Omental fat pad (tissue), 4 donors: ENCODE results near the gene ETV6. TPM values are rescaled to one million over a fixed set of nuclear protein-coding genes. Genes with fewer than 3 reads are reported as not detected.

Source experiments
- ATAC-seq: fragments of 150-250 bp; one replicate; pipeline ENCODE4 v1.9.1; 2016; ENCODE audit warnings: mild to moderate bottlenecking, moderate library complexity; ENCODE audit not compliant: low FRiP score
- DNase-seq: peaks from one replicate; pipeline ENCODE4 v3.0.0-alpha.2; 2019; ENCODE audit warnings: low spot score
- total RNA-seq, 4 donors: library from RNA; depleted of rRNA; stranded (reverse); fragments of >200 nt; gene quantifications; one replicate each; pipeline ENCODE4 v1.1.0, GENCODE V29; 2016
- TF ChIP-seq, protein P1 (sequence below), 3 donors: fragments of 450-650 bp; IDR thresholded peaks; one replicate each; pipeline ENCODE4 v1.5.1; 2016 to 2017; ENCODE audit warnings: antibody characterized with exemption in 3 of 3, mild to moderate bottlenecking in 3 of 3, moderate library complexity in 2 of 3

Gene ETV6
- total RNA-seq, 4 donors from 2014 or later, result 9.3 to 28.2 (median 17.6) TPM

DNA sequence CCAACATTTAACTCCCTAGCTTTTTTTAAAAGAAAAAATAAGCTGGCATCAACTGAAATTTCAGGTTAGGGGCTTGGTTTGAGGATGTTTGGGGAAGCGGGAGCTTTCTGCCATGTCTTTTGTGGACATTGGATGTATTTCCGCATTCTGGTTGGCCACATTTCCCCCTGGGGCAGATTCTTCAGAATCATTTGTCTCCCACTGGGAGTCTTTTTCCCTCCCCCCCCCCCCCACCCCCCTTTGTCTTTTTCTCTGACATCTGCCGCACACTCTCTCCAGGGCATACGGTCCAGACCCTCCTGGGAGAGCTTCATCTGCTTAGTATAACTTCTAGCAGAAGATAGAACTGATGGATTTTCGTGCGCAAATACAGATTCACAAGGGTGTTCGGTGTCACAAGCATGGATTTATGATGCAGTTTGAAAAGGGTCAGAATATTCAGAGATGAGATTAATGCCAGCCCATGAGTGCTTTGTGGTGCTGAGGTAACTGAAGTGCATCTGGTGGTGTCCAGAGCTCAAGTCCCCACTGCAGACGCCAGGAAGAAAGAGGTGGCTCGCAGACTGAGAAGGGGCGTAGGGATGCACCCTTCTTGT is 40.2 kb downstream of the ETV6 start:
- TF ChIP-seq, protein P1, sequence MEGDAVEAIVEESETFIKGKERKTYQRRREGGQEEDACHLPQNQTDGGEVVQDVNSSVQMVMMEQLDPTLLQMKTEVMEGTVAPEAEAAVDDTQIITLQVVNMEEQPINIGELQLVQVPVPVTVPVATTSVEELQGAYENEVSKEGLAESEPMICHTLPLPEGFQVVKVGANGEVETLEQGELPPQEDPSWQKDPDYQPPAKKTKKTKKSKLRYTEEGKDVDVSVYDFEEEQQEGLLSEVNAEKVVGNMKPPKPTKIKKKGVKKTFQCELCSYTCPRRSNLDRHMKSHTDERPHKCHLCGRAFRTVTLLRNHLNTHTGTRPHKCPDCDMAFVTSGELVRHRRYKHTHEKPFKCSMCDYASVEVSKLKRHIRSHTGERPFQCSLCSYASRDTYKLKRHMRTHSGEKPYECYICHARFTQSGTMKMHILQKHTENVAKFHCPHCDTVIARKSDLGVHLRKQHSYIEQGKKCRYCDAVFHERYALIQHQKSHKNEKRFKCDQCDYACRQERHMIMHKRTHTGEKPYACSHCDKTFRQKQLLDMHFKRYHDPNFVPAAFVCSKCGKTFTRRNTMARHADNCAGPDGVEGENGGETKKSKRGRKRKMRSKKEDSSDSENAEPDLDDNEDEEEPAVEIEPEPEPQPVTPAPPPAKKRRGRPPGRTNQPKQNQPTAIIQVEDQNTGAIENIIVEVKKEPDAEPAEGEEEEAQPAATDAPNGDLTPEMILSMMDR (IDR thresholded peaks at IDR 0.05), result no peak
- no peak for DNase-seq
- no peak for ATAC-seq

DNA sequence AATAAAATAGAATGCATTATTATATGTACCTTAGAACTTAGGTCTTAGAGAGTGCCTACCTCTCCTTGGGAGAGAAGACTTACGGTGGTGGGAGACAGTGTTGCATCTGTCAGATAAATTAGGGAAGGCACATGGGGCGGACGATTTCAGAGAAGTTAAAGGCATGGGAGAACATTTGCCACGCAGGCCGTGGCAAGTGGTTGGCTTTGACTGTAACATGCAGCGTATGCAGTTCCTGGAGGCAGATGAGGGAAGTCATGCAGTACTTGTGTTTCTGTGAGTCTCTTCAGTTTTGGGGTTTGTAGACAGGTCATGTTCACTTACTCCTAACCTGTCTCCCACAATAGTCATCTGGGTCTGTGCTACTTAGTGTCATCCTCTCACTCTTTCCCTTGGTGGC is 43.6 kb downstream of the ETV6 start:
- DNase-seq (no peak), ATAC-seq (no peak)
- TF ChIP-seq, protein P1 (IDR thresholded peaks at IDR 0.05), result no peak

DNA sequence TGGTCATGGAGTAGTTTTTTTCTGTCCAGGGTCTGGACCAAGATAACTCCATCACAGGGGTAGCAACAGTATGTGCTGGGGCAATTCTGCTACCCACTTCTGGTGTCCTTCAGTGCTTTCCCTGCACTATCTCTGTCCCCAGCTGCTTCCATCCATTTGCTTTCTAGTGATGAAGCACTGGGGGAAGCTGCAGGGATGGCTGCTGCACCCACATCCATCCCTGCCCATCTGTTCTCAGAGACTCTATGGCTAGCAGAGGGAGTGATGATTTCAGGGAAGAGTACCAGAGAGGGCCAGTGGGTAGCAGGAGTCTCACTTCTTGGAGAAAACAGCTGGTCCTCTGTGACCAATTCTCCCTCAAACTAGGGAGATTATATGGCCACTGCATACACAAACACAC is 44.1 kb downstream of the ETV6 start:
- ATAC-seq (no peak), DNase-seq (no peak)
- TF ChIP-seq, protein P1 (IDR thresholded peaks at IDR 0.05), result no peak

DNA sequence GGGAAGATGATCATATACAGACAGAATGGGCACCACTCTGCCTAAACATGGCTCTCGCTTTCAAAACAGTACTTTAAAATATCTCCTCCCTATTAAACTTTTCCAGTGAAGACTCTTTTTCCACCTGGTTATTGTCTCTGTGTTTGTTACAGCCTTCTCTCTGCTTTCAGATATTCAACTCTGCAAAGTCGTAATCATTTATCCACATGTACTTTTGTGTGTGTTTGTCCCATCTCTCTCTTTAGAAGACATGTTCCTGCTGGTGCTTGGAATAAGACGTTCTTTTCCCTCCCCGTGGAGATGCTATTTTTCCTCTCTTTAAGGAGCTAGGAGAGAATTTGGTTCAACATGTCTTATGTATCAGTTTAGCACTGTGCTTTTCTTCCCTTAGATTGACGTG is 45.1 kb downstream of the ETV6 start:
- DNase-seq (no peak), ATAC-seq (no peak)
- TF ChIP-seq, protein P1 (IDR thresholded peaks at IDR 0.05), result no peak

DNA sequence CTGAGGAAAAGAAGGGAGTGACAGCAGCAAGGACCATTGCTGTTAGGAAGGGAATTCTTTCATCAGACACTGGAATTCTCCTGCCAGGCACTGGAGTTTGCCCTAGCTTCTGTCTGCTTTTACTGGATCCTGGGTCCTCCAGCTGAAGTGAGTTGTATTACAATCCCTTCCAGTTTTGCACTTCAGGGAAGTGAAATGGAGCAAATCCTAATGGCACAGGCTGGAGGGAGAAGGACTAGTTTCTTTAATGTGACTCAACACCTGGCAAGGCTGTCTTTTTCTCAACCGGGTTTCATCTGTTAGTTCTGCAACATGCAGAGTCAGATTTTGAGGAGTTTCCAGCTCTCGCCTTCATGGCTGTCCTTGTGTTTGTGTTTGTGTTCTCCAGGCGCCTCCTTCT is 45.8 kb downstream of the ETV6 start:
- ATAC-seq (peak; percentile 49), DNase-seq (no peak)
- TF ChIP-seq, protein P1 (IDR thresholded peaks at IDR 0.05), result no peak

DNA sequence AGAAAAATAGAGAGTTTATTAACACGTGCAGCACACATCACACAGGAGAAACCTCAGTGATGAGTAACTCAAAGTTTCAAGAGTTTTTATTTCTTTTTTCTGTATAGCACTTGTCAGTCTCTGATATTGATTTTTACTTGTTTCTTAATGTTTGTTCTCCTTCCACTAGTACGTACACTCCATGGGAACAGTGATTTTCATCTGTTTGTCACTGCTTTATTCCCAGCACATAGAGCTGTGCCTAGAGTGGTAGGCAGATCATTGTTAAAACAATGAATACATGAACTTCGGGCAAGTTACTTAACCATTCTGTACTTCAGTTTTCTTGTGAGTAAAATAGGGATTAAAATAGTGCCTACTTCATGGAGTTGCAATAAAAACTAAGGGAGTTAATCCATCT is 46.6 kb downstream of the ETV6 start:
- no peak for DNase-seq
- TF ChIP-seq, protein P1 (IDR thresholded peaks at IDR 0.05), result no peak

DNA sequence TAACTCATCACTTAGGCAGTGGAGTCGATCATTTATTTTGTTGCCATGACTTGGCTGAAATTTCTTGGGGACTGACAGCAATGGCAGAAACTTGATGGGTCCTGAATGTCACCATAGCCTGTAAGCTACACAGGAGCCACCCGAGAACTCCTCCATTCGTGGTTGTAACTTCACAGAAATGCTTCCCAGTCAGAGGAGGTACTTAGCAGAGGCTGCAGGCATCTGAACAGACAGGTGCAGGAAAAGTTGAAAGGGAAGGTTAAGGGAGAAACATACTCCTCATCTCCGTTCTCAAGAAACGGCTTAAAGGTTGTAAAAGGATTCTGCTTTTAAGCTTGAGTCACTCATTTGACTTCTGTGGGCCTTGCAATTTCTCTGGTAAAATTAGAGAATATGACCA is 47.7 kb downstream of the ETV6 start:
- ATAC-seq (no peak), DNase-seq (no peak)
- TF ChIP-seq, protein P1 (IDR thresholded peaks at IDR 0.05), result no peak

More for the DNA sequence above, 46.6 kb downstream of the ETV6 start:
- ATAC-seq, result no peak
